ENCODE measurements around the gene ASXL2.
"Not testable (repeated sequence)": the region's sequence is repeated elsewhere in the genome, so short reads cannot be mapped to it uniquely, and the experiment has no call there.

ASXL2 gene

GRCh38 chr2:25878361-25879132 is at the start of gene ASXL2:
Gene ASXL2, minus strand, starts transcription at chr2:25878487. Its CDS starts 265 bp downstream, at chr2:25878222.
- peak; percentile 96 for DNase-seq

GRCh38 chr2:25926984-25927756 is 48.9 kb upstream of the ASXL2 start:
- DNase-seq, result no peak

GRCh38 chr2:25922501-25922900 is 44.2 kb upstream of the ASXL2 start:
- no peak for DNase-seq

- no peak for DNase-seq
Measured at GRCh38 chr2:25920786-25921415, 42.6 kb upstream of the ASXL2 start.

- no peak for DNase-seq
Measured at GRCh38 chr2:25920336-25920735, 42.0 kb upstream of the ASXL2 start.

- no peak for DNase-seq
Measured at GRCh38 chr2:25917832-25918231, 39.5 kb upstream of the ASXL2 start.

GRCh38 chr2:25917411-25917810 is 39.1 kb upstream of the ASXL2 start:
- DNase-seq, result not testable (repeated sequence)

GRCh38 chr2:25915944-25916772 is 37.9 kb upstream of the ASXL2 start:
- not testable (repeated sequence) for DNase-seq

GRCh38 chr2:25915411-25915810 is 37.1 kb upstream of the ASXL2 start:
- not testable (repeated sequence) for DNase-seq

GRCh38 chr2:25913696-25913973 is 35.3 kb upstream of the ASXL2 start:
- not testable (repeated sequence) for DNase-seq

GRCh38 chr2:25912851-25913695 is 34.8 kb upstream of the ASXL2 start:
- DNase-seq, result no peak

- DNase-seq, result not testable (repeated sequence)
Measured at GRCh38 chr2:25909574-25909973, 31.3 kb upstream of the ASXL2 start.

- DNase-seq, result no peak
Measured at GRCh38 chr2:25905126-25905525, 26.8 kb upstream of the ASXL2 start.

- no peak for DNase-seq
Measured at GRCh38 chr2:25903216-25903776, 25.0 kb upstream of the ASXL2 start.

- DNase-seq, result no peak
Measured at GRCh38 chr2:25899404-25899970, 21.2 kb upstream of the ASXL2 start.

- no peak for DNase-seq
Measured at GRCh38 chr2:25897506-25897905, 19.2 kb upstream of the ASXL2 start.

GRCh38 chr2:25896308-25896707 is 18.0 kb upstream of the ASXL2 start:
- not testable (repeated sequence) for DNase-seq

- no peak for DNase-seq
Measured at GRCh38 chr2:25895610-25896009, 17.3 kb upstream of the ASXL2 start.

- no peak for DNase-seq
Measured at GRCh38 chr2:25895018-25895417, 16.7 kb upstream of the ASXL2 start.

- peak; percentile 5 for DNase-seq
Measured at GRCh38 chr2:25894135-25894830, 16.0 kb upstream of the ASXL2 start.

- no peak for DNase-seq
Measured at GRCh38 chr2:25891672-25892071, 13.4 kb upstream of the ASXL2 start.

Data from DMS79 treated with DMSO at 0.1 percent for 48 hours (cell line).